Measurements from ENCODE around the gene RHEX.

Gene RHEX

DNA sequence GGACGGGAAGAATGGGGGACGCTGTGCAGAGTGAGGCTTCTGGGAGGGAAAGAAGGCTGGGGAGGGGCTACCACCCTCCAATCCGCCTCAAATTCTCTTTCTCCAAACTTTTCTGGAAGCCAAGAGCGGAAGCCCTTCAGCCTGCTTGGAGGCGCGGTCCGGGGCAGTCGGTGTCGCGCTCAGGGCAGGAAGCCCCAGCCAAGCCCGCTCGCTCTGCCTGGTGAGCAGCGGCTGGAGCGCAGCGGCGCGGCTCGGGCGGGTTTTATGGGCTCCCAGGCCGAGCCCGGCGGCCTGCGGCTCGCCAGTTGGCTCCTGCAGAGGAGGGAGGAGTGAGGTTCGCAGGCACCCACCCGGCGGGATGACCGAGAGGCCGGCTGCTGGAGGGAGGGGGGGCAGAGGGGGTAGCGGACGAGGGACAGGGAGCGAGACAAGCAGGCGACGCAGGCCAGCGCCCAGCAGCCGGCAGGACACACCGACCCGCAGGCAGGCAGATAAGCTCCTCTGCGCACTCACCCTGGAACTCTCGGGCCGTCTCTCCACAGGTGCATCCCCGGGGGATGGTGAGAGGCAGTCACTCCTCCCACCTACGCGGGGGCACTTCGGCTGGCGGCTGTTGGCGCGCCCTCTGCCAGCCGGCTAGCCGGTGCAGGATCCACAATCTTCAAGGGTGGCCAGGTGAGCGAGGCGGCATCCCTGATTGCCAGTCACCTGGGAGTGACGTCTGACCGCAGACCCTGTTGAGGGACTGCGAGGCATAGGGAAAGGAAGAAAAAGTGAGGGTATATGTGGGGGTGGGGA, 64.4 kb downstream of the RHEX start, which contains the start of gene AVPR1B:
AVPR1B (minus strand) TSS at position 238 of the 798 bp plus-strand sequence. CDS start 498 bp downstream, outside the sequence.
- peak; percentile 8 for DNase-seq (ENCODE audit: low read depth)

DNA sequence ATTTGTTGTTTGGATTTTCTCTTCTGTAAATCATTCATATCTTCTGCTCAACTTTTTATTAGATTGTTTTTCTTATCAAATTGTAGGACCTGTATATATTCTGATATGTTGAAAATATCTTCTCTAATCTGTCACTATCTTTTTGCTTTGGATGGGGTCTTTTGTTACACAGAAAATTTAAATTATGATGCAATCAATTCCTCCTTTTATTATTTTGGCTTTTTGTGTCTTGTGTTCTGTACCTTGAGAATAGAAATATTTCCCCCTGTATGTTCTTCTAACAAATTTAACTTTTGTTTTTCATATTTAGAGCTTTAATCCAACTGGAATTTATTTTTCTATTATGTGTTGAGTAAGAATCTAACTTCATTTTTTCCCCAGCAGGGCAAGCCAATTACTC, 67.4 kb downstream of the RHEX start:
- DNase-seq (ENCODE audit: low read depth): no peak

GRCh38 chr1:206121269-206121668, 68.3 kb downstream of the RHEX start:
- DNase-seq (ENCODE audit: low read depth): no peak

DNA sequence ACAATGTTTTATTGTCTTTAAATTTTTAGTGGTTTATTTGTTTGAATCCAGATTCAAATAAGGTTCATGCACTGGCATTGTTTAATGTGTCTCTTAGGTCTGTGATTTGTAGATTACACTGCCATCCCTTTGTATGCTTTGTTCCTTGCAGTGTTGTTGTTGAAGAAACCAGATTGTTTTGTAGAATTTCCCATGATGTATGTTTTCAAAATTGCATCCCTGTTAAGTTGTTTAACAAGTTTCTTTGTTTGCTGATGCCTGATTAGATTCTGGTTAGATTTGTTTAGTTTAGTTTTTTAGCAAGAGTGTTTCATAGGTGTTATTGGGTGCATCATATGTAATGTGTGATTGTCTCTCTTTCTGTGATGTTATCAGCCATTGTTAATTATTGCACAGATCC, 69.7 kb downstream of the RHEX start:
- DNase-seq (ENCODE audit: low read depth): no peak

DNA sequence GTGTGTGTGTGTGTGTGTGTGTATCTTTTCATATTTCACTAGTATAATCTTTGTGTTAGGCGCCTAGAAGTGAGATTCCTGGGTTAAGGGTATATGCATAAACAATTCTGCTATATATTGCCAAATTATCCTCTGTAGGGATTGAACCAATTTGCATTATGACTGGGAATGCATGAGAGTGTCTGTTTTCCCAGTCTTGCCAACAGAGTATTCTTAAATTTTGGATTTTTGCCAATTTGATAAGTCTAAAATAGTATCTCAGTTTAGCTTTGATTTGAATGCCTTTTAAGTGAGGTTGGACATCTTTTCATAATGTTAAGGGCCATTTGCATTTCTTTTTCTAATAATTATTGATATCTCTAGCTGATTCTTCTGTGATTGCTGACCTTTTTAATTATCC, 72.4 kb downstream of the RHEX start:
- no peak for DNase-seq (ENCODE audit: low read depth)

GRCh38 chr1:206127336-206127735, 74.4 kb downstream of the RHEX start:
- DNase-seq (ENCODE audit: low read depth): no peak

DNA sequence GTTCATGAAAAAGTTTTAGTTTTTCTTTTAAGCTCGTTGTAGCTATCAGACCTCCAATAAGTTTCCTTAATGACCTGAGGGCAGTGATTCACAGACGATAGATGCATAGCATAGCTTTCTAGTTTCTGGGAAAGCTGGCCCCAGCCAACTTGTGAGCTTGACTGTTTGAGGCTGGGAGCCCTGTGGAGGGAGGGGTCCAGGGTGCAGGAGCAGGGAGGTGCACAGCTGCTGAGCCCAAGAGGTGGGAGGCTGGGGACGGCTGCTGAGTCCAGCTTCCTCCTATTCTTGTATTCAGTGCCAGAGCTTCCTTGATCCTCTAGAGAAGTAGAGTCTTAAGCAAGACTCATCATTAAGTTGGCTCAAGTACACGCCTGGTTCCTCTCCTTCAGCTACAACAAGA, 75.2 kb downstream of the RHEX start:
- no peak for DNase-seq (ENCODE audit: low read depth)

- no peak for DNase-seq (ENCODE audit: low read depth)
Measured at GRCh38 chr1:206131037-206131436, 78.1 kb downstream of the RHEX start.

- no peak for DNase-seq (ENCODE audit: low read depth)
Measured at GRCh38 chr1:206133751-206134415, 80.9 kb downstream of the RHEX start.

DNA sequence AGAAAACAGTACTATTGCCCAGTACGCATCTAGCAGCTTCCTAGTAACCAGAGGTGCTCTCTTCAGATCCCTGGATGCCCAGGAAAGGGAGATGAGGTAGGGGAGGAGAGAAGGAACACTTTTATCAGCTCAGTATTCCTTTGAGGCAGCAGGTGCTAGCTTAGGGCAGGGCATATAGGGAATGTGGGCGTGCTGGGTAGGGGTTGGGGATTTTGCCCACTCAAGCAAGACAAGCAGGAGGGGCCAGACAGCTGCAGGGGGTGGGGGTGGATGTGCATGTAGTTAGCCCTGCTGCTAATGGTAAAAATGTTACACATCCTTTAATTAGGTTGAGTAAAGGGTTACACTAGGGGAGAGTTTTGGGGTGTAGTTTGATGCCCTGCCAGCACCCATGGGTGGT, 82.3 kb downstream of the RHEX start:
- no peak for DNase-seq (ENCODE audit: low read depth)

DNA sequence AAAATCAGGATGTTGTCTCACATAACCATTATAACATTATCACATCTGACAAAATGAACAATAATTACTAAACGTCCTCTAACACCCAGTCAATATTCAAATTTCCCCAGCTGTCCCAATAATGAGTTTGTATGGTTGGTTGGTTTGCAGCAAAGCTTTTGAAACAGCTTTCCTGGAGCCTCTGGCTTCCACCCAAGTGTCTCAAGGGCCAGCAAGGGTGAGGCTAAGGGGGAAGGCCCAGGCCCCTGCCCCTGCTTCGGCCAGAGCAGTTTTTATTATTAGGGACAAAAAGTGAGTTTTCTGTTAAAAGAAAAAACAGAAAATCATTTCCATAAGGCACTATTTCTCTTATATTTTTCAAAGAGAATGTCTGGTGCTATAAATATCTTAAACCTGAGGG, 83.3 kb downstream of the RHEX start:
- DNase-seq (ENCODE audit: low read depth): no peak

DNA sequence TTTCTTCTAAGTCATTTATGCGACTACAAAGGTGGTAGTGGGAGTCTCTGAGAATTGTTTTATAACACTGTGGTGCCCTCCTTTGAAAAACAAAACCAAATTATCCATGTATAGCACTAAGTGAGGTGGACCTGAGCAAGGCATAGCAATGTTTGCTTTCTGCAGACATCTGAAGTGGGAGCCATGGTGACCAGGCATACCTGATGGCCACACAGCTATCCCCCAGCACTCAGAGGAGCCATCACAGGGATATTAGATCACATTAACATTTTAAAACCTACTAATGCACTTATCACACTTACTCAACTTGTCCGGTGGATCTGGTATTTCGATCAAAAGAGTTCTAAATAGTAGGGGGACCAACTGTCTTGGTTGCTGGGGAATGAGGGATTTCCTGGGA, 89.0 kb downstream of the RHEX start:
- DNase-seq (ENCODE audit: low read depth): no peak

DNA sequence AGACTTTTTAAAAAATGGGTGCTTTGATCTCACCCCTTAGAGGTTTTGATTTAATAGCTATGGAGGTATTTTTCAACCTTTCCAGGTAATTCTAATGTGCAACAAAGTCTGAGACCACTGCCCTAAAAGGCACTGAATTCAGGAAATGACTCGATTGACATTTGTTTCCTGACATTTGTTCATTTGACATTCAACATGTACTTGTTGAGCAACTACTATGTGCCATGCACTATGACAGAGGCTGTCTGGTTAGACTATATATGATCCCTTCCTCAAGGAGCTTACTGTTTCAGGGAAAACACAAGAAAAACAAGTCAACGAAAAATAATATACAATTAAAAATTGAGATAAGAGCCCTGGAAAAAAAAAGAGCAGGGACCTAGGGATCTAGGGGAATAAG, 89.8 kb downstream of the RHEX start:
- DNase-seq (ENCODE audit: low read depth): no peak

DNA sequence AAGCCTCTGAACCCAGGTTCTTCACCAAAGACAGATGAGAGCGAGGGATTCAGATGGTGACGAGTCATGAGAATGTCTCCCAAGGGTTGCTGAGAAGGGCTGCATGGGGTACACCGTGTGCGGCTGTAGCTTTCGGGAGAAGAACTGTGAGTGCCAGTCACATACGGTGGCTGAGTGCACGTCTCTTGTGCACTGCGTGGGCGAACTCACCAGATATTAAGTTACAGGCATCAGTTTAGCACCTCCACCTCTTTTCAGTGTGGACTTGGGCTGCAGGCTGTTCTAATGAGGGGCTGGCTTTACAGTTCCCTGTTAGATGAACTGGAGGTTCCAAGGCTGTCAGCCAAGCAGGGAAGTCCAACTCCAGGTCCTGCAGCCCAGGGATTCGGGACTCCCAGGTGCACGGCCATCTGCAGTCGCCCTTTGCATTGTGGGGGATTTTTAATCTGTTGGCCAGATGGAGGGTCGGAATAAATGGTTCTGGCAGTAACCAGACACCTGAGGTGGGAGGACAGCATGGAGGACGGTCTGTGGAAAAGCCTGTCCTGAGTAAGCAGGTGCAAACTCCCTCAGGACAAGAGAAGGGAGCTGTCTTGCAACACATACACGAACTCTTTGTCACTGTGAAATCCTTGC, 90.7 kb downstream of the RHEX start:
- no peak for DNase-seq (ENCODE audit: low read depth)

- no peak for DNase-seq (ENCODE audit: low read depth)
Measured at GRCh38 chr1:206144605-206145004, 91.6 kb downstream of the RHEX start.

DNA sequence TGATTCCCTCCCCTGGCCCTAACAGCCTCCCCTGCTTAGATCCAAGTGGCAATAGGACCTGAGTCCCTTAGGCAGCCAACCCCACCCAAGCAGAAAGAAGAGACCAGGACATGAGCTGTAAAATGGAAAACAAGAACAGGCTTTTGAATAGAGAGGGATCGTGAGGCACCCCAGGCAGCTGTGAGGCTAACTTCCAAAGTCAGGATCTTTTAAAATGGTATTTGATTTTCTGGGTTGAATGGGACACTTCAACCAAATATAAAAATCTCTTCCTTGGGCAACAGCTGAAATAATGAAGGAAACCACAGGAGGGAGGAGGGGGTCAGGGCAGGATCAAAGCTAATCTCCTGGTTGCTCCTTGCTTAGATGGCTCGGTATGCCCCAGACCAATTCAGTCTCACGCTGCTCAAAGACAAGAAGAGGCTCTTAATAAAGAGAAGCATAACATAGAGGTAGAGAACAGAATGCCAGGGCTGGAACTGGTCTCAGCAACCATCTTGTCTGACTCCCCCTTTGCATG, 92.9 kb downstream of the RHEX start:
- no peak for DNase-seq (ENCODE audit: low read depth)
